RWPE1 (cell line): ENCODE measurements around the gene RBM33.

Experiments used
- CTCF ChIA-PET: fragments of 350-600 bp; sonication (Branson Sonifier 250); formaldehyde crosslinking; extraction: SDS; loops from one replicate; lab custom pipeline; 2021; lab: Yijun Ruan, JAX
- POLR2A ChIA-PET: fragments of 400-600 bp; formaldehyde crosslinking; extraction: SDS; loops from one replicate; lab custom pipeline; 2020; ENCODE audit warnings: antibody characterized with exemption; ENCODE audit not compliant: low non-redundant PET; lab: Yijun Ruan, JAX
- DNase-seq: peaks from one replicate; pipeline ENCODE4 v3.0.0; 2012; ENCODE audit warnings: low spot score
- H3K27ac ChIP-seq: fragments of 450-650 bp; 2 replicates; pipeline ENCODE4 v1.5.1; 2017
- CTCF ChIP-seq: fragments of 450-650 bp; conservative IDR thresholded peaks from 2 replicates; pipeline ENCODE4 v1.5.1; 2017; ENCODE audit warnings: low read depth, mild to moderate bottlenecking

RBM33 gene

GRCh38 chr7:155624412-155624811 lies 20.0 kb upstream of the RBM33 start:
- H3K27ac ChIP-seq, result no peak overlapping the region
- TF ChIP-seq CTCF, result no peak
- DNase-seq, result no peak
- CTCF ChIA-PET, result no interaction called here
- POLR2A ChIA-PET, result no interaction called here

- POLR2A ChIA-PET, result no interaction called here
- no peak for TF ChIP-seq CTCF
- no peak overlapping the region for H3K27ac ChIP-seq
- CTCF ChIA-PET, result no interaction called here
- DNase-seq, result no peak
These were observed 18.9 kb upstream of the RBM33 start for GRCh38 chr7:155625557-155625956.

GRCh38 chr7:155629171-155629570 lies 15.3 kb upstream of the RBM33 start:
- ChIA-PET CTCF (no interaction called here), POLR2A (no interaction called here)
- no peak for DNase-seq
- no peak for TF ChIP-seq CTCF
- H3K27ac ChIP-seq, result no peak overlapping the region

- TF ChIP-seq CTCF, result no peak
- no peak for DNase-seq
- ChIA-PET CTCF (interaction anchor here (0.6 kb wide), 3 partner anchors 13 to 52 kb away, joined by 3 to 6 read pairs (median 6); partner anchors contain the start of gene RBM33), POLR2A (no interaction called here)
- no peak overlapping the region for H3K27ac ChIP-seq
These were observed 13.3 kb upstream of the RBM33 start for GRCh38 chr7:155631155-155631554.

GRCh38 chr7:155635817-155636216 lies 8.6 kb upstream of the RBM33 start:
- TF ChIP-seq CTCF, result no peak
- ChIA-PET CTCF (no interaction called here), POLR2A (no interaction called here)
- no peak overlapping the region for H3K27ac ChIP-seq
- DNase-seq, result no peak

GRCh38 chr7:155637155-155637554 lies 7.3 kb upstream of the RBM33 start:
- no peak for TF ChIP-seq CTCF
- no peak overlapping the region for H3K27ac ChIP-seq
- no peak for DNase-seq
- CTCF ChIA-PET, result no interaction called here
- POLR2A ChIA-PET, result no interaction called here

- TF ChIP-seq CTCF, result no peak
- no peak for DNase-seq
- ChIA-PET CTCF (no interaction called here), POLR2A (no interaction called here)
- no peak overlapping the region for H3K27ac ChIP-seq
These were observed 6.1 kb upstream of the RBM33 start for GRCh38 chr7:155638366-155638765.
